OCI-LY7 (cell line): ENCODE data around the gene EHD2. TPM values are rescaled to one million over a fixed set of nuclear protein-coding genes. Genes with fewer than 3 reads are reported as not detected.
A peak's percentile ranks its signal among the peaks of the same experiment; 100 is the strongest.

ENCODE experiments used
- BruUV-seq: library from RNA; stranded (reverse); fragments of 400-500 nt; replicated peaks from 2 replicates; lab custom pipeline; 2021; lab: Mats Ljungman, UMichigan
- CTCF ChIA-PET: fragments of 300-600 bp; sonication (Branson Sonifier 250); formaldehyde crosslinking; loops from one replicate; lab custom pipeline; 2022; ENCODE audit warnings: antibody characterized with exemption; ENCODE audit not compliant: unreplicated experiment; lab: Charles Lee
- POLR2A ChIA-PET: fragments of 300-600 bp; sonication (Branson Sonifier 250); formaldehyde crosslinking; loops from one replicate; lab custom pipeline; 2022; ENCODE audit warnings: antibody characterized with exemption; lab: Charles Lee
- DNase-seq: peaks from one replicate; pipeline ENCODE4 v3.0.0-alpha.2; 2015; ENCODE audit warnings: low spot score
- H2AFZ ChIP-seq: fragments of 200-600 bp; sonication (generic), shearing (Covaris generic); 2 replicates; pipeline ENCODE4 v1.6.1; 2014; ENCODE audit warnings: mild to moderate bottlenecking, antibody characterized with exemption, low read length, moderate library complexity
- H3K27ac ChIP-seq: fragments of 200-600 bp; sonication (generic); 2 replicates; pipeline ENCODE4 v1.5.1; 2014; ENCODE audit warnings: mixed run types, low read depth, mild to moderate bottlenecking, moderate library complexity, low read length, inconsistent platforms; ENCODE audit not compliant: poor library complexity, severe bottlenecking
- H3K36me3 ChIP-seq: fragments of 200-600 bp; sonication (generic); 2 replicates; pipeline ENCODE4 v1.6.1; 2014; ENCODE audit warnings: mild to moderate bottlenecking, antibody characterized with exemption, low read length, moderate library complexity, mixed read lengths; ENCODE audit not compliant: insufficient read depth
- H3K4me1 ChIP-seq: fragments of 200-600 bp; sonication (generic); 2 replicates; pipeline ENCODE4 v1.5.1; 2014; ENCODE audit warnings: mild to moderate bottlenecking, low read length; ENCODE audit not compliant: insufficient read depth, poor library complexity, severe bottlenecking
- H3K4me2 ChIP-seq: fragments of 200-600 bp; sonication (generic); 2 replicates; pipeline ENCODE4 v1.6.1; 2014; ENCODE audit warnings: mild to moderate bottlenecking, low read length
- H3K4me3 ChIP-seq: fragments of 200-600 bp; sonication (generic); 2 replicates; pipeline ENCODE4 v1.5.1; 2014; ENCODE audit warnings: mild to moderate bottlenecking, low read depth, low read length; ENCODE audit not compliant: poor library complexity, severe bottlenecking
- H3K79me2 ChIP-seq: fragments of 200-600 bp; sonication (generic); 2 replicates; pipeline ENCODE4 v1.6.1; 2016; ENCODE audit warnings: low read depth, mild to moderate bottlenecking, low read length, moderate library complexity, mixed read lengths; ENCODE audit not compliant: insufficient read depth
- H3K9me2 ChIP-seq: fragments of 200-600 bp; sonication (generic); 2 replicates; pipeline ENCODE4 v1.6.1; 2016; ENCODE audit warnings: mild to moderate bottlenecking, low read length, mixed read lengths; ENCODE audit not compliant: insufficient read depth
- H3K9me3 ChIP-seq: fragments of 200-600 bp; sonication (generic); 2 replicates; pipeline ENCODE4 v1.6.1; 2014; ENCODE audit warnings: mild to moderate bottlenecking, mixed run types, low read length, mixed read lengths
- H4K20me1 ChIP-seq: fragments of 200-600 bp; sonication (generic); 2 replicates; pipeline ENCODE4 v1.6.1; 2014; ENCODE audit warnings: mild to moderate bottlenecking, antibody characterized with exemption, low read length, moderate library complexity, mixed read lengths; ENCODE audit not compliant: insufficient read depth
- EZH2phosphoT487 ChIP-seq: fragments of 200-600 bp; sonication (generic); IDR thresholded peaks from 2 replicates; pipeline ENCODE4 v1.6.1; 2018; ENCODE audit warnings: low read depth, borderline replicate concordance, mild to moderate bottlenecking, mixed run types, antibody characterized with exemption, low read length, moderate library complexity, mixed read lengths
- intact Hi-C: fragments of 100-400 bp; cut with micrococcal nuclease; formaldehyde crosslinking; loops from one replicate; pipeline ENCODE4 v1.10.0; 2022; ENCODE audit not compliant: unreplicated experiment
- total RNA-seq, 2 experiments: library from RNA; depleted of rRNA in 1 of 2; stranded (reverse); fragments of >200 nt in 1 of 2; shearing (Covaris generic) in 1 of 2; gene quantifications; 2 replicates each; pipeline ENCODE4 v1.2.3, GENCODE V29; 2014 to 2022
- TF ChIP-seq, protein P1 (sequence below): fragments of 200-600 bp; sonication (generic); conservative IDR thresholded peaks from 2 replicates; pipeline ENCODE4 v1.5.1; 2014; ENCODE audit warnings: mild to moderate bottlenecking, antibody characterized with exemption, low read length, moderate library complexity, mixed read lengths

Gene EHD2
- total RNA-seq, 2 experiments from 2014 or later = not detected

GRCh38 chr19:47699360-47699917 lies 13.8 kb upstream of the EHD2 start:
- no peak for TF ChIP-seq EZH2phosphoT487
- TF ChIP-seq, protein P1, sequence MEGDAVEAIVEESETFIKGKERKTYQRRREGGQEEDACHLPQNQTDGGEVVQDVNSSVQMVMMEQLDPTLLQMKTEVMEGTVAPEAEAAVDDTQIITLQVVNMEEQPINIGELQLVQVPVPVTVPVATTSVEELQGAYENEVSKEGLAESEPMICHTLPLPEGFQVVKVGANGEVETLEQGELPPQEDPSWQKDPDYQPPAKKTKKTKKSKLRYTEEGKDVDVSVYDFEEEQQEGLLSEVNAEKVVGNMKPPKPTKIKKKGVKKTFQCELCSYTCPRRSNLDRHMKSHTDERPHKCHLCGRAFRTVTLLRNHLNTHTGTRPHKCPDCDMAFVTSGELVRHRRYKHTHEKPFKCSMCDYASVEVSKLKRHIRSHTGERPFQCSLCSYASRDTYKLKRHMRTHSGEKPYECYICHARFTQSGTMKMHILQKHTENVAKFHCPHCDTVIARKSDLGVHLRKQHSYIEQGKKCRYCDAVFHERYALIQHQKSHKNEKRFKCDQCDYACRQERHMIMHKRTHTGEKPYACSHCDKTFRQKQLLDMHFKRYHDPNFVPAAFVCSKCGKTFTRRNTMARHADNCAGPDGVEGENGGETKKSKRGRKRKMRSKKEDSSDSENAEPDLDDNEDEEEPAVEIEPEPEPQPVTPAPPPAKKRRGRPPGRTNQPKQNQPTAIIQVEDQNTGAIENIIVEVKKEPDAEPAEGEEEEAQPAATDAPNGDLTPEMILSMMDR = peak; percentile 83

DNA sequence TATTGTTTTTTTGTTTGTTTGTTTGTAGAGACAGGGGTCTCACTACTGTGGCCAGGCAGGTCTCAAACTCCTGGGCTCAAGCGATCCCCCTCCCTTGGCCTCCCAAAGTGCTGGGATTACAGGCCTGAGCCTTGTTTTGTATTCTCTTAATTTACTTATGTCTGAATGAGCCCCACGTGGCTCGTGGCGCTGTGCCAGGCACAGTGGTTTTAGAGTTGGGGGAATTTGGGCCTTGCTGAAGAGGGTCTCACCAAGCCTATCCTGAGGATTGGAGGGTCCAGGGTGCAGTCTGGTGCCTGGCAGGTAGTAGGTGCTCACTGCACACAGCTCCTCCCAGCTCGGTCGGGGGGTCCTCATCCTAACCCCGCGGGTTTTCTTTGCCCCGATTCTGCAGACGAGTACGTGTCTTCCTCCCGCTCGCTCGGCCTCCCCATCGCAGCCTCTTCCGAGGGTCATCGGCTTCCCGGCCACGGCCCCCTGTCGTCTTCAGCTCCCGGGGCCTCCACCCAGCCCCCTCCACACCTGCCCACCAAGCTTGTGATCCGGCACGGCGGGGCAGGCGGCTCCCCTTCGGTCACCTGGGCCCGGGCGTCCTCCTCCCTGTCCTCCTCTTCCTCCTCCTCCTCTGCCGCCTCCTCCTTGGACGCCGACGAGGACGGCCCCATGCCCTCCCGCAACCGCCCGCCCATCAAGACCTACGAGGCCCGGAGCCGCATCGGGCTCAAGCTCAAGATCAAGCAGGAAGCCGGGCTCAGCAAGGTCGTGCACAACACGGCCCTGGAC lies 12.1 kb upstream of the EHD2 start:
- no TSS peak for BruUV-seq
- POLR2A ChIA-PET = no interaction called here

More at GRCh38 chr19:47699360-47699917, 13.8 kb upstream of the EHD2 start:
- no peak overlapping the region for H3K27ac ChIP-seq
- no peaks in the 10 kb centered on the region for H3K9me2 ChIP-seq
- ChIA-PET POLR2A (no interaction called here), CTCF (no interaction called here)
- peaks cover 36% of the 10 kb centered on the region for H3K36me3 ChIP-seq
- H3K4me3 ChIP-seq = no peak overlapping the region
- H3K4me2 ChIP-seq = no peak overlapping the region
- H3K9me3 ChIP-seq = no peaks in the 10 kb centered on the region
- peak; percentile 60 for DNase-seq
- no peaks in the 10 kb centered on the region; the same call in 1 of the 2 replicates for H4K20me1 ChIP-seq
- no peaks in the 10 kb centered on the region for H3K79me2 ChIP-seq
- BruUV-seq = no TSS peak
- no peak overlapping the region for H2AFZ ChIP-seq
- H3K4me1 ChIP-seq = peaks cover 5% of the 10 kb centered on the region
- intact Hi-C loops = loop anchor here (2.0 kb wide), 1 partner anchor 159 kb away; no protein-coding TSS in a partner anchor

More for the DNA sequence above, 12.1 kb upstream of the EHD2 start:
- peaks cover 36% of the 10 kb centered on the region for H3K36me3 ChIP-seq
- H3K4me2 ChIP-seq = no peak overlapping the region
- H3K9me2 ChIP-seq = no peaks in the 10 kb centered on the region
- intact Hi-C loops = no loop called here
- TF ChIP-seq, protein P1 = no peak
- no peak for TF ChIP-seq EZH2phosphoT487
- peaks cover 5% of the 10 kb centered on the region for H3K4me1 ChIP-seq
- no peak overlapping the region for H2AFZ ChIP-seq
- H3K9me3 ChIP-seq = no peaks in the 10 kb centered on the region
- no peaks in the 10 kb centered on the region for H3K79me2 ChIP-seq
- H3K27ac ChIP-seq = no peak overlapping the region
- no peak overlapping the region for H3K4me3 ChIP-seq
- no peak for DNase-seq
- CTCF ChIA-PET = no interaction called here
- no peaks in the 10 kb centered on the region; the same call in 1 of the 2 replicates for H4K20me1 ChIP-seq
